BLaER1 treated with 17β-estradiol and CSF1 and Interleukin-3, amounts not matched to agents 10 nM and 100 nM (cell line): ENCODE data around the gene HSCB.

ENCODE experiments used
- H3K27ac ChIP-seq, 11 experiments: shearing (Covaris generic); formaldehyde crosslinking; 2 replicates each; pipeline ENCODE4 v1.8.1; 2022
- H3K27me3 ChIP-seq, 11 experiments: shearing (Covaris generic); formaldehyde crosslinking; 2 replicates each; pipeline ENCODE4 v1.8.1; 2022
- H3K36me3 ChIP-seq, 11 experiments: shearing (Covaris generic); formaldehyde crosslinking; 2 replicates each; pipeline ENCODE4 v1.8.1; 2022
- H3K4me1 ChIP-seq, 10 experiments: shearing (Covaris generic); formaldehyde crosslinking; 2 replicates each; pipeline ENCODE4 v1.8.1; 2022
- H3K4me2 ChIP-seq, 11 experiments: shearing (Covaris generic); formaldehyde crosslinking; 2 replicates each; pipeline ENCODE4 v1.8.1; 2022
- H3K4me3 ChIP-seq, 10 experiments: shearing (Covaris generic); formaldehyde crosslinking; 2 replicates each; pipeline ENCODE4 v1.8.1; 2022
- H3K9ac ChIP-seq, 11 experiments: shearing (Covaris generic); formaldehyde crosslinking; 2 replicates each; pipeline ENCODE4 v1.8.1; 2022
- H3K9me3 ChIP-seq, 11 experiments: shearing (Covaris generic); formaldehyde crosslinking; replicated peaks in 1 of 11; 2 replicates each; pipeline ENCODE4 v1.8.1; 2022
- H4K20me1 ChIP-seq, 11 experiments: shearing (Covaris generic); formaldehyde crosslinking; 2 replicates each; pipeline ENCODE4 v1.8.1; 2022
- Cebpa-rat ChIP-seq, 11 experiments: shearing (Covaris generic); IDR thresholded peaks; 2 replicates each; pipeline ENCODE4 v1.8.1; 2022

Gene HSCB

DNA sequence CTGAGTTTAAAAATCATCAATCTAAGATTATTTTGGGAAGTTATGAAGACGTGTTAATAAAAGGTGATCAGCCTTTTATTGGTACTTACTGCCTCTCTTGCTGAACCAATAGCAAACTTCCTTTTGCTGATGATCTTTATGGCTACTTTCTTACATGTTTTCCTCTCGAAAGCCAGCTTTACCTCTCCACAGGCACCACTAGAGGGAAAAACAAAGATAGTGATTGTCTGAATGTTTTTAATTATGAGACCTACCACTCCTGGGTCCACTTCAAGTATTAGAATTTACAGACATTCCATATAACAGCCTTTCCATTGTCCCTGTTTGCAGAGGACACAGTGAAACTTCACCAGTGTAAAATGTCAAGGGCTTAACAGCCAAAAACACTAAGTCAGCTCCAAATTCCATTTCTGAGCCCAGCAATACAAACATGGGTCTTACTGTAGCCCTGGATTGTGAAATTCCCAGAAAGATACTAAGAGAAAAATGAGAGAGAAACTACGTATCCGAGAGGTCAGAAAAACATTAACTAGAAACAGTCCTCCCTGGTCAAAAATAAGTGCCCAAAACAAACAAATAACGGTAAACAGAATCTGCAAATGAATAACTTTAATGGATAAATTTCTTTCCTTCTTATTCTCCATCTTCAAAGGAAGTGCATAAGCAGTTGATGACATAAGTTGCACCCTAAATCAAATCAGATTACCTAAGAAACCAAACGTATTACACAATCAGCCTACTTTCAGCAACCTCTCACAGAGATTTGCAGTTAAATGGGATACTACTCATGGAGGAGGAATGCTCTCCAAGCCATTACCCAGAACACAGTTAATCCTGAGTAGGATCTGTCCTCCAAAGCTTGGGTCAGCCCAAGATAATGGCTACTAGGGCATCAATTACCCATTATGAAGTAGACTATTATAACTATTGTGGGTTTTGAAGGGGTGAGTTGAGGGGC lies 29.7 kb upstream of the HSCB start:
- Histone ChIP-seq H3K4me1 (peaks cover 0 to 8% (median 2%) of the 10 kb centered on the region in 10 experiments; a peak in 9 of 20 replicates), H3K4me3 (no peak overlapping the region), H4K20me1 (no peaks in the 10 kb centered on the region; a peak in 2 of 22 replicates), H3K9me3 (no peaks in the 10 kb centered on the region), H3K36me3 (peaks cover 62 to 100% (median 89%) of the 10 kb centered on the region in 11 experiments), H3K9ac (no peak overlapping the region), H3K27ac (no peak overlapping the region), H3K27me3 (no peaks in the 10 kb centered on the region), H3K4me2 (no peak overlapping the region)
- peak in 3 of 11 experiments; percentile 29 to 52 (median 35); a peak in 1 of 22 replicates for TF ChIP-seq Cebpa-rat (IDR thresholded peaks at IDR 0.05)

DNA sequence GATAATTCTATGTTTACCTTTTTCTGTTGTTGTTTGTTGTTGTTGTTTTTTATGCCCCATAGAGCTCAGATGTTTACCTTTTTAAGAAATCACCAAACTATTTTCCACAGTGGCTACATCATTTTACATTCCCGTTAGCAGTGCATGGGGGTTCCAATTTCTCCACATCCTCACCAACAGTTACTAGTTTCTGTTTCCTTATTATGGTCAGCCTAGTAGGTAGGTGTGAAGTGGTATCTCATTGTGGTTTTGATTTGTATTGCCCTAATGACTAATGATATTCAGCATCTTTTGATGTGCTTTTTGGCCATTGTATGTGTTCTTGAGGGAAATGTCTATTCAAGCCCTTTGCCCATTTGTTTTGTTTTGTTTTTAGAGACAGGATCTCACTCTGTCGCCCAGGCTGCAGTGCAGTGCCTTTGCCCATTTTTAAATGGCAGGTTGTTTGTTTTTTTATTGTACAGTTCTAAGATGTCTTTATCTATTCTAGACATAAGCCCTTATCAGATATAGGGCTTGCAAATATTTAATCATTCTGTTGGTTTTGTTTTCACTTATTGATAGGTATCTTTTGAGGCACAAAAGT lies 27.7 kb upstream of the HSCB start:
- TF ChIP-seq Cebpa-rat (IDR thresholded peaks at IDR 0.05), result no peak
- Histone ChIP-seq H3K4me1 (peaks cover 0 to 4% (median 0%) of the 10 kb centered on the region in 10 experiments; a peak in 2 of 20 replicates), H3K27ac (no peak overlapping the region), H3K36me3 (peaks cover 63 to 100% (median 92%) of the 10 kb centered on the region in 11 experiments), H3K9me3 (no peaks in the 10 kb centered on the region; a peak in 1 of 22 replicates), H3K9ac (no peak overlapping the region), H3K27me3 (no peaks in the 10 kb centered on the region), H3K4me2 (no peak overlapping the region), H4K20me1 (no peaks in the 10 kb centered on the region; a peak in 1 of 22 replicates), H3K4me3 (no peak overlapping the region)

DNA sequence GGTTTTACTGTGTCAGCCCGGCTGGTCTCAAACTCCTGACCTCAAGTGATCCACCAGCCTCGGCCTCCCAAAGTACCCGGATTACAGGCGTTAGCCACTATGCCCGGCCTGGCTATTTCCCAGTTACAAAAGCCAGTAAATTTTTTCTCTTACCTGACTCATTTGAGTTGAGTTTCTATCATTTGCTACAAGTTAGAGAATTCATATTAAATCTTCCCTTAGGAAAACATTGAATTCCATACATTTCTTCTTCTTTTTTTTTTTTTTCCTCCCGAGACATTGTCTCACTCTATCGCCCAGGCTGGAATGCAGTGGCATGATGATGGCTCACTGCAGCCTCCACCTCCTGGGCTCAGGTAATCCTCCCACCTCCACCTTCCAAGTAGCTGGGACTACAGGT lies 26.2 kb upstream of the HSCB start:
- H4K20me1 ChIP-seq, result no peaks in the 10 kb centered on the region; a peak in 1 of 22 replicates
- TF ChIP-seq Cebpa-rat (IDR thresholded peaks at IDR 0.05), result no peak
- H3K4me2 ChIP-seq, result no peak overlapping the region
- H3K4me3 ChIP-seq, result no peak overlapping the region
- no peak overlapping the region for H3K9ac ChIP-seq
- peaks cover 0 to 4% (median 0%) of the 10 kb centered on the region in 10 experiments; a peak in 2 of 20 replicates for H3K4me1 ChIP-seq
- H3K9me3 ChIP-seq, result no peaks in the 10 kb centered on the region; a peak in 1 of 22 replicates
- peaks cover 57 to 100% (median 88%) of the 10 kb centered on the region in 11 experiments for H3K36me3 ChIP-seq
- no peaks in the 10 kb centered on the region for H3K27me3 ChIP-seq
- no peak overlapping the region for H3K27ac ChIP-seq

DNA sequence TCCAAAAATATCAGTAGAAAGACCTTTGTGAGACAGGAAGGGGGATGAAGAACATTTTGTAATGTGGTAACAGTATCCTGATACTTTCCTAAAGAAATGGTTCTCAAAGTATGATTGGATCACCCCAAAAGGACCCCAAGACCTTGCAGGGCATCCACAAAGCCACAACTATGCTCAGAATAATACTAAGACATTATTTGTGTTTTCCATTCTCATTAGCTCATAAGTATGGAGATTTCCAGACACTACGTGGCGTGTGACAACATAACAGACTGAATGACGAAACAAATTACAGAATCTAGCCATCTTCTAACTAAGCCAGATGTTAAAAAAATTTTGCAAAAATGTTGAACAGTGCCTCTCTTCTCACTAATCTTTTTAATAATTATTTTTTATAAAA lies 25.2 kb upstream of the HSCB start:
- H3K36me3 ChIP-seq, result peaks cover 57 to 100% (median 88%) of the 10 kb centered on the region in 11 experiments
- TF ChIP-seq Cebpa-rat (IDR thresholded peaks at IDR 0.05), result no peak

DNA sequence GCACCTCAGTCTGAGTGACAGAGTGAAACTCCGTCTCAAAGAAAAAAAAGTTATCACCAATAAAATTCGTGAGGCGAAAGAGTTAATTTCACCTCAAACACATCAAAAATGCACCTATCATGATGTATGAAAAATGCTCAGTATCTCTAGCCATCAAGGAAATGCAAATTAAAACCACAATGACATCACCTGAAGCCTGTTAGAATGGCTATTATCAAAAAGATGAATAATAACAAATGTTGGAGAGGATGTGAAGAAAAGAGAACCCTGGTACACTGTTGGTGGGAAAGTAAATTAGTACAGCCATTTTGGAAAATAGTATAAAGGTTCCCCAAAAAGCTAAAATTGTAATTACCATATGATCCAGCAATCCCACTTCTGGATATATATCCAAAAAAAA lies 23.8 kb upstream of the HSCB start:
- no peak for TF ChIP-seq Cebpa-rat (IDR thresholded peaks at IDR 0.05)
- no peak overlapping the region for H3K9ac ChIP-seq

More for the DNA sequence above, 25.2 kb upstream of the HSCB start:
- no peaks in the 10 kb centered on the region; a peak in 1 of 22 replicates for H3K9me3 ChIP-seq
- H3K4me1 ChIP-seq, result peaks cover 0 to 4% (median 0%) of the 10 kb centered on the region in 10 experiments; a peak in 2 of 20 replicates
- no peaks in the 10 kb centered on the region; a peak in 1 of 22 replicates for H4K20me1 ChIP-seq
- no peak overlapping the region for H3K27ac ChIP-seq
- no peak overlapping the region for H3K4me3 ChIP-seq
- no peak overlapping the region for H3K4me2 ChIP-seq
- H3K27me3 ChIP-seq, result no peaks in the 10 kb centered on the region
- H3K9ac ChIP-seq, result no peak overlapping the region

DNA sequence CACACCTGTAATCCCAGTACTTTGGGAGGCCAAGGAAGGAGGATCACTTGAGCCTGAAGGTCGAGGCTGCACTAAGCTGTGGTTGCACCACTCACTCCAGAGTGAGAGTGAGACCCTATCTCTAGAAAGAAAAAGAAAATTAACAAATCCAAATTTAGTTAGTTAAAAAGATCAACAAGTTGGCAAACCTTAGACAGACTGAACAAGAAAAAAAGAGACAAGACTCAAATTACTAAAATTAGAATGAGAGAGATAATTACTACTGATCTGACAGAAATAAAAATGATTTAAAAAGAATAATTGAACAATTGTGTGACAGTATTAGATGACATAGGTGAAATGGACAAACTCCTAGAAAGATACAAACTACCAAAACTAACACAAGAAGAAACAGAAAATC lies 13.8 kb upstream of the HSCB start:
- Histone ChIP-seq H4K20me1 (peaks cover 0 to 34% (median 16%) of the 10 kb centered on the region in 11 experiments; a peak in 16 of 22 replicates), H3K4me2 (peak overlapping the region in 5 of 11 experiments; percentile 52 to 78 (median 66); a peak in 9 of 22 replicates), H3K4me3 (no peak overlapping the region), H3K4me1 (peaks cover 9 to 20% (median 17%) of the 10 kb centered on the region in 10 experiments), H3K27ac (no peak overlapping the region), H3K9me3 (no peaks in the 10 kb centered on the region), H3K36me3 (peaks cover 56 to 81% (median 74%) of the 10 kb centered on the region in 11 experiments), H3K9ac (no peak overlapping the region), H3K27me3 (no peaks in the 10 kb centered on the region; a peak in 1 of 22 replicates)
- no peak for TF ChIP-seq Cebpa-rat (IDR thresholded peaks at IDR 0.05)

More for the DNA sequence above, 23.8 kb upstream of the HSCB start:
- Histone ChIP-seq H3K4me2 (no peak overlapping the region), H3K9me3 (no peaks in the 10 kb centered on the region; a peak in 1 of 22 replicates), H3K4me3 (no peak overlapping the region), H3K27ac (no peak overlapping the region), H3K36me3 (peaks cover 64 to 100% (median 94%) of the 10 kb centered on the region in 11 experiments), H4K20me1 (no peaks in the 10 kb centered on the region; a peak in 1 of 22 replicates), H3K27me3 (no peaks in the 10 kb centered on the region), H3K4me1 (no peaks in the 10 kb centered on the region)

DNA sequence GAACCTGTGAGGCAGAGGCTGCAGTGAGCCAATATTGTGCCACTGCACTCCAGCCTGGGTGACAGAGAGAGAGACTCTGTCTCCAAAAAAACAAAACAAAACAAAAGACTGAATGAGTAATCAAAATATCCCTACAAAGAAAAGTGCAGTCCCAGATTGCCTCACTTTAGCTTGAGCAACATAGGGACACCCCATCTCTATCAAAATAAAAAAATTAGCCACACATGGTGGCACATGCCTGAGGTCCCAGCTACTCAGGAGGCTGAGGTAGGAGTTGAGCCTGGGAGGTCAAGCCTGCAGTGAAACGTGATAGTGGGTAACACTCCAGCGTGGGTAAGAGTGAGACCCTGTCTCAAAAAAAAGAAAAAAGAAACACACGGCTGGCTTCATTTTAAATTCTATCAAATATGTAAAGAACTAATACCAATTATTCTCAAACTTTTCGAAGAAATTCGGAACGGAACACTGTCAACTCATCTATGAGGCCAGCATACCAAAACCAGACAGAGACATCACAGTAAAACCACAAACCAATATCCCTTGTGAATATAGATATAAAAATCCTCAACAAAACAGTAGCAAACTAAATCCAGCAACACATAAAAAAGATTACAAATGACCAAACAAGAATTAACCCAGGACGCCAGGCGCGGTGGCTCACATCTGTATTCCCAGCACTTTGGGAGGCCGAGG lies 13.1 kb upstream of the HSCB start:
- peak overlapping the region; percentile 24 to 78 (median 65) for H3K4me2 ChIP-seq

DNA sequence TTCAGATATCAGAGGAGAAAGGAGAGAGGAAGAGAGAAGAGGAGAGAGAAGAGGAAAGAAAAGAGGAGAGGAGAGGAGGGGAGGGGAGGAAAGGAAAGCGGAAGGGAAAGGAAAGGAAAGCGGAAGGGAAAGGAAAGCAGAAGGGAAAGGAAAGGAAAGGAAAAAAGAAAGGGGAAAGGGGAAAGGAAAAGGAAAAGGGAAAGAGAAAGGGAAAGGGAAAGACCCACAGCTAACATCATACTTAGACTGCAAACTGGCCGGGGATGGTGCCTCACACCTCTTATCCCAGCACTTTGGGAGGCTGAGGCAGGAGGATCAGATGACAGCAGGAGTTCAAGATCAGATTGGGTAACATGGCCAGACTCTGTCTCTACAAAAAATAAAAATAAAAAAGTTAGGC lies 11.7 kb upstream of the HSCB start:
- Histone ChIP-seq H3K9ac (no peak overlapping the region), H3K36me3 (peaks cover 53 to 79% (median 72%) of the 10 kb centered on the region in 11 experiments), H3K27ac (no peak overlapping the region), H3K27me3 (no peaks in the 10 kb centered on the region; a peak in 1 of 22 replicates), H3K4me1 (peaks cover 9 to 20% (median 17%) of the 10 kb centered on the region in 10 experiments), H3K9me3 (no peaks in the 10 kb centered on the region), H3K4me3 (no peak overlapping the region), H3K4me2 (peak overlapping the region in 1 of 11 experiments; percentile 24; a peak in 3 of 22 replicates), H4K20me1 (peaks cover 0 to 45% (median 27%) of the 10 kb centered on the region in 11 experiments; a peak in 18 of 22 replicates)
- no peak for TF ChIP-seq Cebpa-rat (IDR thresholded peaks at IDR 0.05)

More for the DNA sequence above, 13.1 kb upstream of the HSCB start:
- no peaks in the 10 kb centered on the region; a peak in 1 of 22 replicates for H3K27me3 ChIP-seq
- peaks cover 0 to 36% (median 16%) of the 10 kb centered on the region in 11 experiments; a peak in 16 of 22 replicates for H4K20me1 ChIP-seq
- H3K4me1 ChIP-seq, result peaks cover 9 to 20% (median 17%) of the 10 kb centered on the region in 10 experiments
- peak overlapping the region in 1 of 11 experiments; percentile 12; a peak in 1 of 22 replicates for H3K27ac ChIP-seq
- H3K9me3 ChIP-seq, result no peaks in the 10 kb centered on the region
- peaks cover 57 to 81% (median 74%) of the 10 kb centered on the region in 11 experiments for H3K36me3 ChIP-seq
- no peak for TF ChIP-seq Cebpa-rat (IDR thresholded peaks at IDR 0.05)
- H3K9ac ChIP-seq, result peak overlapping the region in 2 of 11 experiments; percentile 2 to 7; a peak in 2 of 22 replicates
- H3K4me3 ChIP-seq, result no peak overlapping the region
